ACC112 (cell line): ENCODE results near the gene FOXO1.
"Not testable (repeated sequence)": the region's sequence is repeated elsewhere in the genome, so short reads cannot be mapped to it uniquely, and the experiment has no call there.

Source experiments
- H2AFZ ChIP-seq: fragments of 200-600 bp; sonication (generic); one replicate; pipeline ENCODE4 v1.6.0; 2017; ENCODE audit warnings: antibody characterized with exemption, low read length; ENCODE audit not compliant: unreplicated experiment
- H3K27ac ChIP-seq: fragments of 200-600 bp; sonication (generic); 2 replicates; pipeline ENCODE4 v1.5.1; 2014; ENCODE audit warnings: low read depth, mild to moderate bottlenecking, antibody characterized with exemption, low read length, moderate library complexity
- H3K27me3 ChIP-seq: fragments of 200-600 bp; sonication (generic); 2 replicates; pipeline ENCODE4 v1.6.1; 2014; ENCODE audit warnings: mild to moderate bottlenecking, antibody characterized with exemption, low read length, moderate library complexity, mixed read lengths; ENCODE audit not compliant: insufficient read depth
- H3K36me3 ChIP-seq: fragments of 200-600 bp; sonication (generic); 2 replicates; pipeline ENCODE4 v1.6.1; 2016; ENCODE audit warnings: mild to moderate bottlenecking, antibody characterized with exemption, low read length, moderate library complexity, mixed read lengths; ENCODE audit not compliant: insufficient read depth
- H3K4me1 ChIP-seq: fragments of 200-600 bp; sonication (generic); one replicate; pipeline ENCODE4 v1.6.1; 2016; ENCODE audit warnings: low read length, mixed read lengths; ENCODE audit not compliant: insufficient read depth, unreplicated experiment, control insufficient read depth
- H3K4me3 ChIP-seq: fragments of 200-600 bp; sonication (generic); 2 replicates; pipeline ENCODE4 v1.5.1; 2014; ENCODE audit warnings: mild to moderate bottlenecking, low read depth, low read length
- H3K79me2 ChIP-seq: fragments of 200-600 bp; sonication (generic); one replicate; pipeline ENCODE4 v1.6.0; 2016; ENCODE audit warnings: low read length; ENCODE audit not compliant: control insufficient read depth, unreplicated experiment, insufficient read depth

Gene FOXO1

GRCh38 chr13:40665126-40666044 is 1.1 kb downstream of the FOXO1 start:
- H2AFZ ChIP-seq, result peak overlapping the region; percentile 35
- peak overlapping the region; percentile 93 for H3K4me3 ChIP-seq
- no peaks in the 10 kb centered on the region for H3K36me3 ChIP-seq
- H3K27me3 ChIP-seq, result no peaks in the 10 kb centered on the region
- peak overlapping the region; percentile 74 for H3K27ac ChIP-seq
- H3K4me1 ChIP-seq, result no peaks in the 10 kb centered on the region
- H3K79me2 ChIP-seq, result peaks cover 41% of the 10 kb centered on the region

- H3K27ac ChIP-seq, result peak overlapping the region; percentile 74
- H3K4me1 ChIP-seq, result no peaks in the 10 kb centered on the region
- peak overlapping the region; percentile 63 for H2AFZ ChIP-seq
- no peaks in the 10 kb centered on the region for H3K36me3 ChIP-seq
- peaks cover 49% of the 10 kb centered on the region for H3K79me2 ChIP-seq
- peak overlapping the region; percentile 93 for H3K4me3 ChIP-seq
- no peaks in the 10 kb centered on the region for H3K27me3 ChIP-seq
These were observed 1.9 kb downstream of the FOXO1 start for GRCh38 chr13:40664350-40665125.

GRCh38 chr13:40664100-40664349 is 2.4 kb downstream of the FOXO1 start:
- H3K36me3 ChIP-seq, H3K27me3 ChIP-seq, H3K4me1 ChIP-seq: not testable (repeated sequence)
- Histone ChIP-seq H3K4me3 (peak overlapping the region; percentile 93), H3K27ac (peak overlapping the region; percentile 74), H3K79me2 (peaks cover 53% of the 10 kb centered on the region), H2AFZ (peak overlapping the region; percentile 63)

- peaks cover 61% of the 10 kb centered on the region for H3K79me2 ChIP-seq
- H3K4me3 ChIP-seq, result peak overlapping the region; percentile 93
- peak overlapping the region; percentile 18 for H2AFZ ChIP-seq
- H3K27ac ChIP-seq, result peak overlapping the region; percentile 74
- H3K27me3 ChIP-seq, result no peaks in the 10 kb centered on the region
- peaks cover 6% of the 10 kb centered on the region for H3K4me1 ChIP-seq
- H3K36me3 ChIP-seq, result no peaks in the 10 kb centered on the region
These were observed 3.6 kb downstream of the FOXO1 start for GRCh38 chr13:40662866-40663265.

- Histone ChIP-seq H3K27me3 (no peaks in the 10 kb centered on the region), H3K36me3 (no peaks in the 10 kb centered on the region), H3K27ac (peak overlapping the region; percentile 74), H2AFZ (peak overlapping the region; percentile 18), H3K4me3 (peak overlapping the region; percentile 93), H3K79me2 (peaks cover 67% of the 10 kb centered on the region), H3K4me1 (peaks cover 11% of the 10 kb centered on the region)
These were observed 4.4 kb downstream of the FOXO1 start for GRCh38 chr13:40661875-40662665.

- Histone ChIP-seq H3K27me3 (no peaks in the 10 kb centered on the region), H3K4me3 (no peak overlapping the region), H3K79me2 (peaks cover 74% of the 10 kb centered on the region), H3K36me3 (no peaks in the 10 kb centered on the region), H3K4me1 (peaks cover 11% of the 10 kb centered on the region), H3K27ac (no peak overlapping the region), H2AFZ (no peak overlapping the region)
These were observed 5.7 kb downstream of the FOXO1 start for GRCh38 chr13:40660692-40661091.

GRCh38 chr13:40660141-40660664 is 6.2 kb downstream of the FOXO1 start:
- H3K27ac ChIP-seq, result no peak overlapping the region
- no peak overlapping the region for H3K4me3 ChIP-seq
- peaks cover 11% of the 10 kb centered on the region for H3K4me1 ChIP-seq
- no peak overlapping the region for H2AFZ ChIP-seq
- no peaks in the 10 kb centered on the region for H3K27me3 ChIP-seq
- peaks cover 70% of the 10 kb centered on the region for H3K79me2 ChIP-seq
- H3K36me3 ChIP-seq, result no peaks in the 10 kb centered on the region

GRCh38 chr13:40657951-40658350 is 8.5 kb downstream of the FOXO1 start:
- Histone ChIP-seq H3K4me3 (no peak overlapping the region), H3K36me3 (no peaks in the 10 kb centered on the region), H2AFZ (no peak overlapping the region), H3K27me3 (no peaks in the 10 kb centered on the region), H3K4me1 (peaks cover 16% of the 10 kb centered on the region), H3K79me2 (peaks cover 65% of the 10 kb centered on the region), H3K27ac (peak overlapping the region; percentile 24; the same call in 1 of the 2 replicates)

GRCh38 chr13:40657307-40657706 is 9.1 kb downstream of the FOXO1 start:
- no peak overlapping the region for H2AFZ ChIP-seq
- no peaks in the 10 kb centered on the region for H3K36me3 ChIP-seq
- H3K27ac ChIP-seq, result peak overlapping the region; percentile 24; the same call in 1 of the 2 replicates
- H3K27me3 ChIP-seq, result no peaks in the 10 kb centered on the region
- H3K79me2 ChIP-seq, result peaks cover 63% of the 10 kb centered on the region
- no peak overlapping the region for H3K4me3 ChIP-seq
- H3K4me1 ChIP-seq, result peaks cover 16% of the 10 kb centered on the region

- Histone ChIP-seq H3K4me3 (no peak overlapping the region), H3K27me3 (no peaks in the 10 kb centered on the region), H3K36me3 (no peaks in the 10 kb centered on the region), H3K27ac (no peak overlapping the region), H2AFZ (no peak overlapping the region), H3K79me2 (peaks cover 62% of the 10 kb centered on the region), H3K4me1 (peaks cover 16% of the 10 kb centered on the region)
These were observed 10.1 kb downstream of the FOXO1 start for GRCh38 chr13:40656358-40656757.
